Measurements from ENCODE around the gene OR2A25.

DNA sequence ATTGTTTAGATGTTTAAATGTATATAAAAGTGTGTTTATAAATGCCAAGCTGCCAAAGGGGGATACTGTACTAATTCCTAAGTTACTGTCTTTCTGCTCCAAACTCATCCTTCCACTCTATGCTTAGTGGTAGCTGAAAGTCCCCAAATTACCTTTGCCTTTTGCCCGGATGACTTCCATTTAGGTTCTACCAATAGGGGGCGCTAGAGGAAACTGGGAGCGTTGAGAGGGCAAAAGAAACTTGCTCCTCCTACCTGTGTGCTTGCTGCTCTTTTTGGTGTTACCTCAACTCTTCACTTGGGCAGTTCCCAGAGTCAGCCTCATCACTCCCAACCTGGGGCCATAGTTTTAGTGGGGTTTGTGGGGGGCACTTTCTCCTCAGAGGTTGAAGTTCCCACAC is 5.9 kb upstream of the OR2A25 start:
- peak; percentile 60 for TF ChIP-seq CTCF (conservative IDR thresholded peaks at IDR 0.05; ENCODE audit: low read length)
- no peak for TF ChIP-seq EZH2phosphoT487 (IDR thresholded peaks at IDR 0.05; ENCODE audit: borderline replicate concordance, low read depth, low read length)

Data from OCI-LY7 (cell line).